HepG2 (cell line): Measurements from ENCODE around the gene SH3BGRL2. TPM values are rescaled to one million over a fixed set of nuclear protein-coding genes. Genes with fewer than 3 reads are reported as not detected.

Experiments
- ATAC-seq: fragments of 200-7000 bp; cut with Tn5 transposase; 3 replicates; pipeline ENCODE4 v1.9.1; 2020; ENCODE audit warnings: mild to moderate bottlenecking, moderate library complexity
- BruUV-seq: library from RNA; stranded (reverse); fragments of 400-500 nt; replicated peaks from 2 replicates; lab custom pipeline; 2021; lab: Mats Ljungman, UMichigan
- CTCF ChIA-PET: fragments of 300-600 bp; formaldehyde crosslinking; extraction: SDS; loops from one replicate; lab custom pipeline; 2021; ENCODE audit warnings: low total read pairs, inconsistent platforms, low intra/inter-chr PET ratio; lab: Yijun Ruan, JAX
- POLR2A ChIA-PET: fragments of 350-600 bp; sonication (Branson Sonifier 250); formaldehyde crosslinking; loops from one replicate; lab custom pipeline; 2020; ENCODE audit warnings: antibody characterized with exemption, inconsistent platforms; lab: Yijun Ruan, JAX
- DNase-seq: peaks from one replicate; pipeline ENCODE4 v3.0.0-alpha.2; 2015; ENCODE audit warnings: low spot score
- FAIRE-seq: peaks from 3 replicates; lab custom pipeline; 2011; peaks lifted over from hg19 to GRCh38; lab: Jason Lieb, UNC
- H2AFZ ChIP-seq: one replicate; pipeline ENCODE4 v1.6.1; 2011; ENCODE audit warnings: low read length, inconsistent platforms
- H3K27ac ChIP-seq: fragments of 300-600 bp; 3 replicates; pipeline ENCODE4 v1.8.0; 2011; ENCODE audit warnings: mixed run types, mild to moderate bottlenecking, mixed read lengths, low read length, inconsistent platforms; ENCODE audit not compliant: insufficient read depth; ENCODE audit errors: extremely low read length
- H3K27me3 ChIP-seq, 2 experiments: fragments of 200-600 bp in 1 of 2; 2 replicates in 1 of 2; 3 replicates in 1 of 2; pipeline versions ENCODE4 v1.6.0 to v1.8.0; 2011; ENCODE audit warnings: low read length in 2 of 2, mild to moderate bottlenecking in 2 of 2, moderate library complexity in 2 of 2, inconsistent platforms in 1 of 2; ENCODE audit not compliant: insufficient read depth in 2 of 2, control insufficient read depth in 1 of 2
- H3K36me3 ChIP-seq, 2 experiments: fragments of 200-600 bp in 1 of 2; replicated peaks in 1 of 2; 2 replicates in 1 of 2; 3 replicates in 1 of 2; pipeline versions ENCODE4 v1.5.1 to v1.8.0; 2011; ENCODE audit warnings: low read length in 2 of 2, inconsistent platforms in 1 of 2; ENCODE audit not compliant: insufficient read depth in 2 of 2, control insufficient read depth in 1 of 2
- H3K4me1 ChIP-seq: 2 replicates; pipeline ENCODE4 v1.5.1; 2012; ENCODE audit warnings: low read length, inconsistent platforms; ENCODE audit not compliant: insufficient read depth
- H3K4me2 ChIP-seq: 2 replicates; pipeline ENCODE4 v1.6.0; 2011; ENCODE audit warnings: low read depth, low read length, inconsistent platforms
- H3K4me3 ChIP-seq, 3 experiments: fragments of 200-600 bp in 1 of 3; sonication (generic), shearing (Covaris generic) in 1 of 3; replicated peaks in 1 of 3; 2 replicates each; pipeline ENCODE4 v1.5.1; 2011 to 2016; ENCODE audit warnings: low read length in 3 of 3, inconsistent platforms in 2 of 3, low read depth in 2 of 3, mild to moderate bottlenecking in 2 of 3, control low read depth in 1 of 3, mixed read lengths in 1 of 3; ENCODE audit not compliant: insufficient read depth in 1 of 3
- H3K79me2 ChIP-seq: one replicate; pipeline ENCODE4 v1.6.1; 2011; ENCODE audit warnings: low read length, inconsistent platforms; ENCODE audit not compliant: insufficient read depth
- H3K9ac ChIP-seq: 2 replicates; pipeline ENCODE4 v1.6.0; 2011; ENCODE audit warnings: mild to moderate bottlenecking, low read depth, low read length, inconsistent platforms; ENCODE audit not compliant: insufficient read depth
- H3K9me3 ChIP-seq: 2 replicates; pipeline ENCODE4 v1.5.1; 2012; ENCODE audit warnings: mild to moderate bottlenecking, low read length
- H4K20me1 ChIP-seq: 2 replicates; pipeline ENCODE4 v1.6.0; 2011; ENCODE audit warnings: inconsistent platforms, mild to moderate bottlenecking, low read length, moderate library complexity; ENCODE audit not compliant: insufficient read depth
- CHD2 ChIP-seq: IDR thresholded peaks from 2 replicates; pipeline ENCODE4 v1.6.1; 2011; ENCODE audit warnings: low read depth, low read length, improper control_type of control experiment
- HNF1A ChIP-seq, 2 experiments: sonication (generic) in 1 of 2; formaldehyde crosslinking in 1 of 2; IDR thresholded peaks; 2 replicates each; pipeline versions ENCODE4 v1.4.0 to v1.6.1; 2016 to 2020; ENCODE audit warnings: borderline replicate concordance in 1 of 2, low read depth in 1 of 2, mild to moderate bottlenecking in 1 of 2, missing genetic modification reagents in 1 of 2
- MED8 ChIP-seq: sonication (generic); formaldehyde crosslinking; IDR thresholded peaks from 2 replicates; pipeline ENCODE4 v1.8.1; 2023; ENCODE audit warnings: mild to moderate bottlenecking, missing genetic modification reagents; ENCODE audit not compliant: insufficient replicate concordance
- ZBTB33 ChIP-seq: sonication (generic); formaldehyde crosslinking; IDR thresholded peaks from 2 replicates; pipeline ENCODE4 v1.4.0; 2020; ENCODE audit warnings: missing genetic modification reagents
- WGBS: methylation state at CpG from one replicate; pipeline ENCODE4 v1.1.6; 2017; ENCODE audit warnings: low lambda C conversion rate; 5-methylcytosine and 5-hydroxymethylcytosine counted together
- in situ Hi-C: cut with HindIII; loops from 2 replicates; pipeline ENCODE4 v1.10.0; 2017; ENCODE audit warnings: low pct_unique_long_range_greater_than_20kb; ENCODE audit not compliant: extremely low pct_ligation_motif_present
- intact Hi-C: fragments of 100-400 bp; cut with micrococcal nuclease; formaldehyde crosslinking; loops from one replicate; pipeline ENCODE4 v1.10.0; 2022; ENCODE audit not compliant: unreplicated experiment
- polyA plus RNA-seq, 8 experiments: library from polyadenylated mRNA; depleted of rRNA in 3 of 8; stranded (reverse) in 7 of 8; unstranded in 1 of 8; fragments of >200 nt; fragmentation: Illumina TruSeq in 4 of 8; extraction: Trizol in 4 of 8; gene quantifications; 2 replicates each; pipeline versions ENCODE4 v1.2.1 to v1.2.3, GENCODE V29; 2011 to 2016; ENCODE audit warnings: low read depth in 4 of 8, missing spikeins in 1 of 8, mixed read lengths in 1 of 8; ENCODE audit not compliant: insufficient read depth in 1 of 8
- total RNA-seq, 5 experiments: library from RNA; depleted of rRNA; stranded (reverse); fragments of >200 nt; fragmentation: Illumina TruSeq; extraction: Trizol; gene quantifications; 2 replicates each; pipeline ENCODE4 v1.2.3, GENCODE V29; 2016; ENCODE audit warnings: low read depth in 1 of 5

SH3BGRL2 gene
- total and polyA plus RNA-seq, 2 of the 13 experiments (the other 11 are each of a cell fraction or from before 2014, with no cell fraction given) = 10.9 to 28.8 TPM

DNA sequence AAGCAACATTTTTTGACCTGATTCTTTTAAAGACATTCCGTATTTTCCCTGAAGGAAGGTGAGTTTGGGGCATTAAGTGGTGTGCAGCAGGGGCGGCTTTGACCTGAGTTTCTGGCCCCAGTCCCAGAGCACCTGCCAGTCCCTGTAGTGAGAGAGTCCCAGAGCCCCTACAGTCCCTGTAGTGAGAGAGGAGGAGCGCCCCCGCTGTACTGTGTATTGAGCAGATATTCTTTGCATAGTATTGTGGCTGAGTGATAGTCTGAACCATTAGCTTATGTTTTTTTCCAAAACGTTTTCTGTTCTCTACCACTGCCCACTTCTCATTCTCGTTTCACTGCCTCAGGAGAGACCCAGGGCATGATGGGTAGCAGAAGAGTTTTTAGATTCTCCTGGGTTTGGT is 17.2 kb upstream of the SH3BGRL2 start (continued):
- TF ChIP-seq ZBTB33 (CRISPR knock-in tag) = no peak

- DNase-seq (no peak), FAIRE-seq (no peak)
- H3K9me3 ChIP-seq = no peaks in the 10 kb centered on the region
- intact Hi-C loops = no loop called here
- POLR2A ChIA-PET = no interaction called here
- no peak overlapping the region for H3K4me2 ChIP-seq
- TF ChIP-seq HNF1A (IDR thresholded peaks at IDR 0.05; ENCODE audit: low read depth) = 0 out of 2 replicates have a peak, but pooled peaks have one; percentile 19
- no peak for TF ChIP-seq HNF1A (CRISPR knock-in tag; IDR thresholded peaks at IDR 0.05; ENCODE audit: borderline replicate concordance)
- TF ChIP-seq CHD2 = no peak
- TF ChIP-seq MED8 = no peak
- TF ChIP-seq, all 625 proteins: peak for 1
- Histone ChIP-seq H4K20me1 (no peaks in the 10 kb centered on the region), H3K4me1 (peaks cover 86% of the 10 kb centered on the region), H3K27me3 (no peaks in the 10 kb centered on the region), H3K36me3 (no peaks in the 10 kb centered on the region), H3K4me3 (no peak overlapping the region), H3K9ac (no peak overlapping the region), H3K79me2 (no peaks in the 10 kb centered on the region), H2AFZ (no peak overlapping the region), H3K27ac (peak overlapping the region; percentile 51)
- no TSS peak for BruUV-seq
- in situ Hi-C loops = no loop called here
- 87% methylated on average over 5 of the region's 7 CpGs for WGBS
- peak; percentile 68 for ATAC-seq
- CTCF ChIA-PET = no interaction called here
Measured at GRCh38 chr6:79614326-79615305, 16.5 kb upstream of the SH3BGRL2 start.
